Central memory CD8-positive, alpha-beta T cell (primary cell): ENCODE results near the gene SIT1.
A peak's percentile ranks its signal among the peaks of the same experiment; 100 is the strongest.
"Not testable (repeated sequence)": the region's sequence is repeated elsewhere in the genome, so short reads cannot be mapped to it uniquely, and the experiment has no call there.

Experiments
- ATAC-seq: fragments of 150-1000 bp; cut with Tn5 transposase; replicated peaks from 2 replicates; pipeline ENCODE4 v1.10.0; 2022; ENCODE audit warnings: mild to moderate bottlenecking, moderate FRiP score, moderate number of reproducible peaks; ENCODE audit not compliant: poor library complexity, severe bottlenecking; ENCODE audit errors: extremely low read depth
- DNase-seq, 2 donors: peaks; one replicate each; pipeline ENCODE4 v3.0.0; 2021; ENCODE audit warnings: low spot score in 2 of 2
- H3K27ac Mint-ChIP-seq: one replicate; pipeline ENCODE4 v1.8.0; 2022; ENCODE audit warnings: low read depth, mild to moderate bottlenecking, moderate library complexity, mixed read lengths
- H3K27me3 Mint-ChIP-seq: one replicate; pipeline ENCODE4 v1.8.0; 2022; ENCODE audit warnings: mixed read lengths
- H3K36me3 Mint-ChIP-seq: one replicate; pipeline ENCODE4 v1.8.0; 2022; ENCODE audit warnings: mild to moderate bottlenecking, moderate library complexity, mixed read lengths; ENCODE audit not compliant: insufficient read depth
- H3K4me1 Mint-ChIP-seq: one replicate; pipeline ENCODE4 v1.8.0; 2022; ENCODE audit warnings: mixed read lengths
- H3K4me3 Mint-ChIP-seq: one replicate; pipeline ENCODE4 v1.8.0; 2022; ENCODE audit warnings: mild to moderate bottlenecking, moderate library complexity, mixed read lengths
- H3K9me3 Mint-ChIP-seq: one replicate; pipeline ENCODE4 v1.8.0; 2022; ENCODE audit warnings: mixed read lengths

The SIT1 gene

GRCh38 chr9:35637427-35637955 is 13.2 kb downstream of the SIT1 start:
- H3K27me3 Mint-ChIP-seq: not testable (repeated sequence)

GRCh38 chr9:35636877-35637246 is 13.9 kb downstream of the SIT1 start:
- H3K4me3 Mint-ChIP-seq: peak overlapping the region; percentile 65
- peaks cover 55% of the 10 kb centered on the region for H3K4me1 Mint-ChIP-seq
- not testable (repeated sequence) for H3K27me3 Mint-ChIP-seq, DNase-seq, H3K36me3 Mint-ChIP-seq, ATAC-seq, H3K9me3 Mint-ChIP-seq
- H3K27ac Mint-ChIP-seq: peak overlapping the region; percentile 76

More at GRCh38 chr9:35637427-35637955, 13.2 kb downstream of the SIT1 start:
- Mint-ChIP-seq H3K4me3 (peak overlapping the region; percentile 65), H3K27ac (peak overlapping the region; percentile 76), H3K4me1 (peaks cover 55% of the 10 kb centered on the region)
- H3K9me3 Mint-ChIP-seq, DNase-seq, H3K36me3 Mint-ChIP-seq, ATAC-seq: not testable (repeated sequence)

GRCh38 chr9:35636135-35636876 is 14.4 kb downstream of the SIT1 start:
- Mint-ChIP-seq H3K9me3 (no peaks in the 10 kb centered on the region), H3K27ac (peak overlapping the region; percentile 76)
- ATAC-seq: no peak

GRCh38 chr9:35635730-35636129 is 15.0 kb downstream of the SIT1 start:
- ATAC-seq (no peak), DNase-seq (no peak)
- Mint-ChIP-seq H3K27me3 (no peaks in the 10 kb centered on the region), H3K36me3 (peaks cover 2% of the 10 kb centered on the region), H3K9me3 (no peaks in the 10 kb centered on the region), H3K4me1 (peaks cover 55% of the 10 kb centered on the region), H3K27ac (peak overlapping the region; percentile 76), H3K4me3 (no peak overlapping the region)

More at GRCh38 chr9:35636135-35636876, 14.4 kb downstream of the SIT1 start:
- Mint-ChIP-seq H3K27me3 (no peaks in the 10 kb centered on the region), H3K4me1 (peaks cover 55% of the 10 kb centered on the region), H3K36me3 (peaks cover 2% of the 10 kb centered on the region), H3K4me3 (no peak overlapping the region)
- no peak for DNase-seq

DNA sequence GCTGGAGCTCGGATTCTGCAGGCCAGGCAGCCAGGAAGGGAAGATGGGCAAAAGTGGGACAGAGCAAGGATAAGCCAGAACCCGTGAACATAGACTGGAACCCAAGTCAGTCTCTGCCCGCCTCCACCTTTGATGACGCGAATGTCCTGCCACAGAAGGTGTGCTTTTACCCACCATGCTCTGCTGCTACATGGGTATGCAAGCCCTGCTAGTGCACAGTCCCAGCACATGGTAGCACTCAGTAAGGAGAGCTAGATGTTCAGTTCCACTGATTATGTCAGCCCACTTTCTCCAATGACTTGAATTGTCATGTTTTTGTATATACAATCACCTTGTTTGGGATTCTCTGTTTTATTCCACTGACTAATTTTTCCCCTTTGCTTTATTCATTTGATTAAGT is 21.1 kb downstream of the SIT1 start:
- Mint-ChIP-seq H3K27me3 (no peaks in the 10 kb centered on the region), H3K9me3 (no peaks in the 10 kb centered on the region), H3K4me3 (no peak overlapping the region), H3K36me3 (peaks cover 2% of the 10 kb centered on the region), H3K4me1 (peaks cover 2% of the 10 kb centered on the region), H3K27ac (no peak overlapping the region)
- DNase-seq (no peak), ATAC-seq (no peak)

- ATAC-seq (no peak), DNase-seq (no peak)
- no peaks in the 10 kb centered on the region for H3K27me3 Mint-ChIP-seq
- H3K27ac Mint-ChIP-seq: no peak overlapping the region
- H3K4me3 Mint-ChIP-seq: no peak overlapping the region
- H3K4me1 Mint-ChIP-seq: no peaks in the 10 kb centered on the region
- peaks cover under 1% of the 10 kb centered on the region for H3K36me3 Mint-ChIP-seq
- no peaks in the 10 kb centered on the region for H3K9me3 Mint-ChIP-seq
Measured at GRCh38 chr9:35628389-35628991, 22.2 kb downstream of the SIT1 start.

GRCh38 chr9:35627575-35627974 is 23.2 kb downstream of the SIT1 start:
- DNase-seq (no peak), ATAC-seq (no peak)
- no peaks in the 10 kb centered on the region for H3K9me3 Mint-ChIP-seq
- H3K27me3 Mint-ChIP-seq: no peaks in the 10 kb centered on the region
- no peaks in the 10 kb centered on the region for H3K36me3 Mint-ChIP-seq
- H3K4me1 Mint-ChIP-seq: no peaks in the 10 kb centered on the region
- no peak overlapping the region for H3K4me3 Mint-ChIP-seq
- no peak overlapping the region for H3K27ac Mint-ChIP-seq

- peaks cover 5% of the 10 kb centered on the region for H3K36me3 Mint-ChIP-seq
- DNase-seq (no peak), ATAC-seq (peak; percentile 19)
- H3K4me1 Mint-ChIP-seq: peaks cover 42% of the 10 kb centered on the region
- H3K27ac Mint-ChIP-seq: peak overlapping the region; percentile 96
- no peaks in the 10 kb centered on the region for H3K9me3 Mint-ChIP-seq
- peak overlapping the region; percentile 86 for H3K4me3 Mint-ChIP-seq
- H3K27me3 Mint-ChIP-seq: no peaks in the 10 kb centered on the region
Measured at GRCh38 chr9:35619800-35620158, 31.0 kb downstream of the SIT1 start.

GRCh38 chr9:35618854-35619799 is 31.6 kb downstream of the SIT1 start:
- H3K4me1 Mint-ChIP-seq: peaks cover 42% of the 10 kb centered on the region

DNA sequence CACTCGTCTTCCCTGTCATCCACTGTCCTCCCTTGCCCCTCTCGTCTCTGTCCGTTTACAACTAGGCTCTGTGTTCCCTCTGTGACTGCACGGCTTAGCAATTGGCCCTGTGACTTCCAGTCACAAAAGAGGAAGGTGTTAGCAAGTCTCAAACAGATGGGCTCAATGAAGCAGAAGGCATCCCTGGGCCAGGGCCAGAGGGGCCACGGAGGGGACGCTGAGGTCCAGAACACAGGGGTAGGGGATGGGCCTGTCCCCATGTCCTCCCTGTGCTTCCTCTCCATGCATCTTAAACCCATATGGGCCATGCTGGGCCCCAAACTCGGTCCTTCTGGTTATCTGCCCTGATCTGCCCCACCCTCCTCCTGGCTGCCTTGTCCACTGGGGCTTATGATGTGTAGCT is 32.4 kb downstream of the SIT1 start, which contains the start of gene CD72:
Gene CD72, minus strand, starts transcription at position 89 of the 403 bp plus-strand sequence. CDS start 110 bp downstream, outside the sequence.
- Mint-ChIP-seq H3K36me3 (peaks cover 6% of the 10 kb centered on the region), H3K9me3 (no peaks in the 10 kb centered on the region), H3K4me1 (peaks cover 42% of the 10 kb centered on the region), H3K4me3 (peak within 1 kb of the TSS; percentile 86), H3K27ac (peak within 1 kb of the TSS; percentile 96), H3K27me3 (no peaks in the 10 kb centered on the region)
- ATAC-seq: no peak
- DNase-seq: no peak

More at GRCh38 chr9:35618854-35619799, 31.6 kb downstream of the SIT1 start:
- Mint-ChIP-seq H3K4me3 (peak overlapping the region; percentile 86), H3K27me3 (no peaks in the 10 kb centered on the region), H3K36me3 (peaks cover 5% of the 10 kb centered on the region), H3K9me3 (no peaks in the 10 kb centered on the region), H3K27ac (peak overlapping the region; percentile 96)
- peak; percentile 72 for ATAC-seq
- peak in 1 of 2 donors; percentile 53 for DNase-seq

DNA sequence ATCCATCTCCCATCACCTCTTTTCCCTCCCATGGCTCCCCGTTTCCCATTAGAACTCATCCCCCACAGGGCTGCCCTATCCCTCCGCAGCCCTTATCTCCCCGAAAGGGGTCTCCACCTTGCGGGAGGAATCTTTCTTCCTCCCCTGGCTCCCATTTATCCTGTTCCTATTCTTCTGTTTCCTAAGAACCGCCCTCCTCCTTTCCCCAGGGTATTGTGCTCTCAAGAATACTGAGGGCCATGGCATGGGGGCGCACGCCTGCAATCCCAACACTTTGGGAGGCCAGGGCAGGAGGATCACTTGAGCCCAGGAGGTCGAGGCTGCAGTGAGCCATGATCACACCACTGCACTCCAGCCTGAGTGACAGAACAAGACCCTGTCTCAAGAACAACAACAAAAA is 33.2 kb downstream of the SIT1 start:
- ATAC-seq: no peak
- Mint-ChIP-seq H3K4me1 (peaks cover 42% of the 10 kb centered on the region), H3K36me3 (peaks cover 7% of the 10 kb centered on the region), H3K9me3 (no peaks in the 10 kb centered on the region), H3K4me3 (peak overlapping the region; percentile 86), H3K27ac (peak overlapping the region; percentile 96), H3K27me3 (no peaks in the 10 kb centered on the region)
- DNase-seq: no peak
